Hepatocyte (in vitro differentiated cells): ENCODE measurements around the gene C14orf180.

Experiments
- CTCF ChIP-seq: fragments of 200-600 bp; sonication (generic); IDR thresholded peaks from 2 replicates; pipeline ENCODE4 v1.5.1; 2016; ENCODE audit warnings: antibody characterized with exemption, mild to moderate bottlenecking; ENCODE audit not compliant: poor library complexity
- EZH2 ChIP-seq: fragments of 200-600 bp; sonication (generic); IDR thresholded peaks from 2 replicates; pipeline ENCODE4 v1.6.1; 2016; ENCODE audit warnings: antibody characterized with exemption, mild to moderate bottlenecking, borderline replicate concordance

- TF ChIP-seq CTCF, result no peak
- no peak for TF ChIP-seq EZH2
These were observed 19.6 kb upstream of the C14orf180 start for GRCh38 chr14:104559804-104560585.
